ENCODE data around the gene HCFC1R1.
A peak's percentile ranks its signal among the peaks of the same experiment; 100 is the strongest.

HCFC1R1 gene

DNA sequence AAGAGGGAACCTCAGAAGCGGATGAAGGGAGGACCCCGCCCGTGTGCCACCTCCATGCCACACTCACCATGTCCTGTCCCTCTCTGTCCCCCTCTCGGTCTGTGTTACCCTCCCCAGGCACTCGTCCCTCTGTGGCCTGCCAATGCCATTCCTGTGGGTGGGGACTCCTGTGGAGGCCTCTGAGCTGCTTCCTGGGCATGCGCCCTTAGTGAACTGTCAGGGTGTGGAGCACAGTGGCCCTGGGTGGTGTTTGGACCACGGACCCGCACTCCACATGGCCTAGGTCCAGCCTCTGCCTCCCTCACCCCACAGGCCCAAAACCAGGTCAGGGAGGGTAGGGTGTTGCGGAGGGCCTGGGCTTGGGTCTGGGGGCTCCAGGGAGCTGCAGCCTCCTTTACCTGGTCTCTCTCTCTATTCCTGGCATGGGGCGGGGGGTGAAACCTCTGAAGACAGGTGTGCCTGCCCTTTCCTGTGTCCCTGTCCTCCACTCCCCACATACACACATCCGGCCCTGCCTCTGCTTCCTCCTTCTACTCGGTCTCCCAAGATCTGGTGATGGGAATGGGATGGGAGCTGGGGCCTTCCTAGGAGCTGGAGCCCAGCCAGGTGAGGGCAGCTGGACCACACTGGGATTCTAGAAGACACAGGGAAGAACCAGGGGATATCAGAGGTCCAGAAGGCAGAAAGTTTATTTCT, 32.0 kb downstream of the HCFC1R1 start:
- DNase-seq, result no peak

- no peak for DNase-seq
Observed at GRCh38 chr16:2990891-2991290, 32.9 kb downstream of the HCFC1R1 start.

DNA sequence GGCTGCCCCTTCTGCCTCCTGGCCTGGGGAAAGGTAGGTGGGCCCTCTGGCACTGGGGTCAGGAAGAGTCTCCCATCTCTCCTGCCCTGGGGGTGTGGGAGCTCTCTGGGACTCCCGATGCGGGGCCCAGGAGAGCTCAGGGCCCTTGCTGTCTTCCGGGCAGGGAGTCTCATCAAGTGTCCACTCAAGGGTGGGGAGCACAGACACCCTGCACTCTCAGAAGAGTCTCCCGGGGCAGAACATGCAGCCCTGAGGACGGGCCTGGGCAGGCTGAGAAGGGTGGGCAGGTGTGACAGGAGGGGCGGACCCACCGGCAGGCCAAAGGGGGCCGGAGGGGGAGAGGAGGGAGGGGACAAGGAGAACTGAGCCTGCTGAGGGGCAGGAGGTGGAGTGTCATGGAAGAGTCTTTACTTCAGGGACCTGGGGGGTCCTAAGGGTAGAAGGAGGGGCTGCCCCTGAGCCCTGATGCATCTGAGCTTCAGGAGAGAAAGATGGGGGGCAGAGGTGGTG, 35.1 kb downstream of the HCFC1R1 start:
- no peak for DNase-seq

DNA sequence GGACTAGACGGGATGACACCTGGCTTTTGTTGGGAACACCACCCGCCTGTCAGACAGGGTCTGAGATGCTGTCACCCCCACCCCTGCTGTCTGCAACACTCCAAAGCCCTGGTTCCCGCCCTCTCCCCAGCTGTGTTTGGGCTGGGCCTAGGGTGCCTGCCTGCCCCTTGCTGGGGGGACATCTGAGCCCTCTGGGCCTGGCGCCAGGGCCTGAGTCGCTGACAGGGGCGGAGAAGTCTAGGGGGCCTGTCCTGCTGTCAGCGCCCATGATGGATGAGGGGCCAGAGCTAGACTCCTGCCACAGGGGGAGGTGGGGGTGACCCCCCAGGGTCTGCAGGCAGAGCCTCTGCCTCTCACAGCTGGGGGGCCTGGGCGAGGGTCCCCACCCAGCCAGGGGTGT, 35.9 kb downstream of the HCFC1R1 start:
- no peak for DNase-seq

GRCh38 chr16:2987286-2987685, 36.5 kb downstream of the HCFC1R1 start:
- no peak for DNase-seq

DNA sequence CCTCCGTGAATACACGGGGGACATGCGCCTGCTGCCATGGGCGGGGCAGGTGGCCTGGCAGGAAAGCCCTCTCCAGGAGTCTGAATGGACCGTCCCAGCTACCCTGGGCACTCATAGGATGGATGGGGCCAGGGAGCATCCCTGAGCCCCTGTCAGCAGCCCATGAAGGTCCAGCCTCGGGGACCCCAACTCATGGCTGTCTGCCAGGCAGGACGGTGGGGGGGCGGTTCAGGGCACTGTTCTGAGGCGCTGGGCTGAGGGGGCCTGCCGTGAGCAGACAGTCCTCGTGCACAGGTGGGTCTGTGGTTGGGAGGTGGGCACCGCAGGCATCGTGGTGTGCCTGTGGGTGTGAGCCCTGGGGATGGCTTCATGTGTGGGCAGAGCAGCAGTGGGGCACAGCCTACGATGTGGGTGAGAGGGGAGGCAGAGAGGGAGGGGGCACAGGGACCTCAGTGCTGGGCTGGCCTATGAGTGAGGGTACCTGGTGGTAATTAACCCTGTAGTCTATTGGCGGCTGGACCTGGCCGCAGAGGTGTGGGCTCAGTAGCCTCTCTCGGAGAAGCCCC, 37.0 kb downstream of the HCFC1R1 start:
- no peak for DNase-seq

- DNase-seq, result no peak
Observed at GRCh38 chr16:2985893-2986355, 37.8 kb downstream of the HCFC1R1 start.

- DNase-seq, result no peak
Observed at GRCh38 chr16:2985462-2985861, 38.3 kb downstream of the HCFC1R1 start.

GRCh38 chr16:2983706-2984136, 40.0 kb downstream of the HCFC1R1 start:
- DNase-seq, result no peak

DNA sequence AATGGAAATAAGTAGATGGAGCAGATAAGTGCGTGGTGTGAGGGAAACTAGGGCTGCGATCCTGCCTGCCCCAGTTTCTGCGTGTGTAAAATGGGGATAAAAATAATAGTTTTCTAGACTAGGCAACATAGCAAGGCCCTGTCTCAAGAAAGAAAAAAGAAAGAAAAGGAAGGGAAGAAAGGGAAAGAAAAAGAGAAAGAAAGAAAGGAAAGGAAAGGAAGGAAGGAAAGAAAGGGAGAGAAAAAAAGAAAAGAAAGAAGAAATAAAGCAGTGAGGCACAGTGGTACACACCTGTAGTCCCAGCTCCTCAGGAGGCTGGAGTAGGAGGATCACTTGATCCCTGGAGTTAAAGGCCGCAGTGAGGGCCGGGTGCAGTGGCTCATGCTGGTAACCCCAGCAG, 41.3 kb downstream of the HCFC1R1 start:
- DNase-seq, result no peak

DNA sequence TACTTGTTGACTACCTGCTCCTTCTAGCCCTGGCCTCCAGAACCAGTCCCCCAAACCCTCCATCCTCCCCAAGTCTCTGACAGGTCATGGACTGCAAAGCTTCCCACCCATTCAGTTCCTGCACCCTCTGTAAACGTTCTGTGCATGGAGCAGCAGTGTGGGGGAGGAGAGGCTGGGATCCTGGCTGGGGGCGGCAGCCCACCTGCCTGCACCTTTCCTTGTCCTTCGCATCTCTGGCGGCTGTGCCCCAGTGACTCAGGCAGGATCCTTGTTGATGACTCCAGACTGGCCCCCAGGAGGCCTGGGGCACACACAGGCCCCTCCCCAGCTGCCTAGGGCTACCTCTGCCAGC, 41.9 kb downstream of the HCFC1R1 start:
- DNase-seq, result no peak

GRCh38 chr16:2981177-2981898, 42.4 kb downstream of the HCFC1R1 start:
- DNase-seq, result no peak

DNA sequence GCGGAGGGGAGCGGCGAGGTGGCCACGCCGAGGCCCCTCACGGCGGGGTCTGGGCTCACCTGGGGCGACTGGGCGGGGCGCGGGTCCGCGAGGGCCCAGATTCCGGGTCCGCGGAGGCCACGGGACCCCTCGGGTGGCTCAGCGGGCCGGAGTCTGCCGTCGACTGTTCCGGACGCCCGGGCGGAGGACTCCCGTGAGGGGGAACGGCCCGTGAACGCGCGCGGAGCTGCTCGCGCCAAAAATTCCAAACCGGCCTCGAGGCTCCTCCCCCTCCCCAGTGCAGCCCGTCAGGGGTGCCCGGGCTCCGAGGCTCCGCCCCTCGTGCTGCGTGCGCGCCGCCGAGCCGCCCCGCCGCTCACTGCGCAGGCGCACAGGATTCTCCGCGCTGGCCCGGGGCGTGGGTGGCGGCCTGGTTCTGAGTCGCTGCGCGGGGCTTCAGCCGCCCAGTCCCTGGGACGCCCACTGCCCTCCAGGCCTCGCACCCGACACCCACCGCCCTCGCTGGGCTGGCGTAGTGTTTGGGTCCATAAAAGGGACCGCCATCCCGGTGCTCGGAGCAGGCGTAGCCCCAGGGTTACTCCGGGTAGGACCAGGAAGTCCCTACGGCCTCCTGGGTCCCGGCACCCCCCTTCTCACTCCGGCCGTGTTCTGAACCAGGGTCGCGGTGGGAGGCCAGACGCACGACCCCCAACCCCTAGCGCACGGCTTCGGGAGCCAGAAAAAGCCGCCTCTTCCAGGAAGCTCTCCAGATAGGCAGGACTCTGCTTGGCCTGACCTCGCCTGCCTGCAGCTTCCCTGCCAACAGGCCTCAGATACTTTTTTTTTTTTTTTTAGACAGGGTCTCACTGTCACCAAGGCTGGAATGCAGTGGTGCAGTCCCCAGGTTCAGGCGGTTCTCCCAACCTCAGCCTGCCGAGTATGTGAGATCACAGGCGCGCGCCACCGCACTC, 43.2 kb downstream of the HCFC1R1 start, which contains the start of gene PKMYT1:
TSS of gene PKMYT1 (minus strand) at position 220 of the 950 bp plus-strand sequence. CDS start 789 bp downstream, outside the sequence.
- DNase-seq, result no peak

- no peak for DNase-seq
Observed at GRCh38 chr16:2979669-2980226, 44.0 kb downstream of the HCFC1R1 start.

GRCh38 chr16:2977440-2977839, 46.3 kb downstream of the HCFC1R1 start:
- DNase-seq, result peak; percentile 70

DNA sequence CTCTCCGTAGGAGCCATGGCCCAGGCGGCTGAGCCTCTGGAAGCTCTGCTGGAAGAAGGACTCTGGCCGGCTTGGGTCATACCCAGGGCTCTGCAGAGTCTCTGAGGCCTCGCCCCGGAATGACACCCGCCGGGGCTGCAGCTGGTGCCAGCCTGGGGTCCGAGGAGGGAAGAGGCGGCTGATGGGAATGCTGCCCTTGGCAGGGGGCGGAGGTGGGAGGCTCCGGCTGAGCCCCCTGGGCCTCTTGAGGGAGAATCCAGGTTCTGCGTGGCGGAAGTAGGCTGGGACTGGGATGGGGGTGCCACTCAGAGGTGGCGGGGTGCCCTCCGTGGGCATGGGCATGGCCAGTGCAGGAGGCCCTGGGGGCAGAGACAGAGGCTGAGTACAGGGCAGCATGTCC, 47.1 kb downstream of the HCFC1R1 start:
- DNase-seq, result no peak

DNA sequence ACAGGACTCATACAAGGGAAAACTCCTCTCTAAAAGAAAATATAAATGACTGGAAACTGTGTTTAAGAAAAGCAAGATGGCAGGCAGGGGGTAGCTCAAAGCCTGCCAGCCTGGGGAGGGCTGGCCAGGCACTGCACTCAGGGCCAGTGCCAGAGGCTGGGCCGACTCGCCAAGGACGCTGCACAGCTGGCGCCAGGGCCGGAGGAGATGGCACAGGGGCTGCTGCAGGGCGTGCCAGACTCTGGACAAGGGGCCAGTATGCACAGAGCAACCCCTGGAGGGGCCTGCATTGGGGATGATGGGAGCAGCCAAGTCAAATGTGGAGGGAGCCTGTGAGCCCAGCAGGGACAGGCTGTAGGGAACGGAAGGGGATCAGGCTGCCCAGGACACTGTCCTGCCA, 47.5 kb downstream of the HCFC1R1 start:
- no peak for DNase-seq

DNA sequence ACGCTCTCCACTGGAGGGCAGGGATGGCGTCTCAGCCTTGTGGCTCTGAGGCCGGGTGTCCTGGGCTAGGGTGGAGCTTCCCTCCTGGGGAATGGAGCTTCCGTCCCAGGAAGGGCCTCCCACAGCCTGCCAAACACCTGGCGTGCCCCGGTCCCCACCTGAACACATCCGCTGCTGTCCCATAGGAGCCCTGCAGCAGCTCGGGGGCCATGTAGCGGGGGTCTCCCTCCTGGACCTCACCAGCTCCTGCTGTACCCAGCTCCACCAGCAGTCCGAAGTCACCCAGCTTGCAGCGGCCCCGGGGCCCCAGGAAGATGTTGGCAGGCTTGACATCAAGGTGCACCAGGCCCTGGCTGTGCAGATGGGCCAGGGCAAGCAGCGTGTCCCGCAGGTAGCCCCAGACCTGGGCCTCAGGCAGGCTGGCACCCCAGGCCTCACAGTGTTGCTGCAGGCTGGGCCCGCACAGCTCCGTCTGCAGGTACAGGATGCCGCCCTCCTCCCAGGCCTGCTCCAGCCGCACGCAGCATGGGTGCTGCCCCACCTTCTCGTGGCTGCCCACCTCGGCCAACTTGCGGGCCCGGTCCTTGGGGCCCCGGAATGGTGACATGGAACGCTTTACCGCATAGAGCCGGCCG, 48.5 kb downstream of the HCFC1R1 start:
- DNase-seq, result no peak

DNA sequence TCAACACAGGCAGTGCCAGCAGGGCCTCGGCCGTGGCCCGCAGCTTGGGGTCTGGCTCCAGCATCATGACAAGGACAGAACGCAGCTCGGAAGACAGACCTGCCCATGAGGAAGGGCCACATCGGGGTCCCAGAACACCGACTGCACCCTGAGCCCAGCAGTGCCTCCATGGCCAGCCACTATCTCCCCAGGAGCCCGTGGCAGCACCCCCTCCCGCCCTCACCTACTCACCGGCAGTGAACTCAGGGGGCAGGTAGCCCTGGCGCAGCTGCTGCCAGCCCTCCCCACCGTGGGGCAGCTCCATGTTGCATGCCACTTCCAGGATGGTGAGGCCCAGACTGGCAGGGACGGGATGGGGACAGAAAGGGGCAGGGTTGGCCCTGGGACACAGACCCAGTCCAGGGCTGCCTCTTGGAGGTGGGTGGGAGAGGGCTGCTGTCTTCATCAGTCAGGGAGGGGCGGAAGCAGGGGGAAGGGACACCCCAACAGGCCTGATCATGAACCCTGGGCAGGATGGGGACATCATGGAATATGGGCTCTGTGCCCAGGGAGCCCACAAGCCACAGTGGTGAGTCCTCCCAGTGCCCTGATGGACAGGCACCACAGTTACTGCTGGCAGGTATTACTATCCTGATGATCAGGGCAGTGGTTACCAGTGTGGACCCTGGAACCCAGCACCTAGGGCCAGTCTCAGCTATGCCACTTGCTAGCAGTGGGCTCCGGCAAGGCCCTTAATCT, 49.3 kb downstream of the HCFC1R1 start:
- DNase-seq, result no peak

DNA sequence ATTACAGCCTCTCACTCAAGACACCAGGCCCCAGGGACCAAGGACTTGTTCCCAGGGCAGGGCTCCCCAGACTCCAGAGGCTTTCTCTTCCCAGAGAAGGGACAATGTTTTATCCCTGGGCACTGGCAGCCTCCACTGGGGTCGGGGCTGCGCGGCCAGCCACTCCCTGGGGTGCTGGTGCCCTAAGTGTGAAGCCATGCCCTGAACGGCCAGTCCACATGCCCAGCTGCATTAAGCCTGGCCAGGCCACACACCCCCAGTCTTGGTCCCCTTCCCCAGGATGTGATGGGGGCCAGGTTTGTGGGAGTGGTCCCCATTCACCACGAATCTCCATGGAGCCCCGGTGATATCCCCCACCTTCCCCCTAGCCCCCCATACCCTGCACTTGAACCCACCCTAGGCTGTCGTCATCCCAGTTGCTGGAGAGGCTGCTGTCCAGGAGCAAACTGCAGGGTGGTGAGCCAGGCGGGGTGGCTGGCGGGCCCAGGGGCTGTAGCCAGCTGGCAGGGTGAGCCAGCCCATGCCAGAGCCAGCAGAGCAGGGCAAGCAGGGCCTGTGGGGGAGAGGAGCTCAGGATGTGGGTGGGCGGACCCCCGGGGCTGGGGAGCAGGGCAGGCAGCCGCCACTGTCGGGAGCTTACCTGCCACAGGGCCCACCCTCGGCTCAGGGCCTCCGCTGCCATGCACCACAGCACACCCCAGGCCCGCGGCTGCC, 50.0 kb downstream of the HCFC1R1 start:
- no peak for DNase-seq

Measured in NCI-H2081 treated with DMSO at 0.1 percent for 48 hours (cell line).